ENCODE measurements around the gene GPR107.

- TF ChIP-seq CTCF (IDR thresholded peaks at IDR 0.05): peak in 1 of 5 experiments; percentile 23
- TF ChIP-seq POLR2A (IDR thresholded peaks at IDR 0.05): no peak
- no peak for TF ChIP-seq EP300 (IDR thresholded peaks at IDR 0.05)
Measured at GRCh38 chr9:130156672-130157071, 103.0 kb downstream of the GPR107 start.
